Measurements from ENCODE around the gene MYRIP. TPM values are rescaled to one million over a fixed set of nuclear protein-coding genes. Genes with fewer than 3 reads are reported as not detected.

Gene MYRIP
- total RNA-seq, 2 experiments from 2014 or later, result not detected

- Mint-ChIP-seq H3K36me3 (ENCODE audit: low read depth) (no peaks in the 10 kb centered on the region), H3K27ac (no peak overlapping the region), H3K4me3 (no peak overlapping the region), H3K4me1 (ENCODE audit: low read depth) (no peaks in the 10 kb centered on the region), H3K9me3 (no peaks in the 10 kb centered on the region), H3K27me3 (no peaks in the 10 kb centered on the region)
- no peak for TF ChIP-seq CTCF (IDR thresholded peaks at IDR 0.05)
- DNase-seq (no peak), ATAC-seq (no peak)
- POLR2A ChIA-PET, result no interaction called here
- CTCF ChIA-PET, result no interaction called here
- intact Hi-C loops (cut with micrococcal nuclease), result no loop called here
Observed at GRCh38 chr3:39935261-39935660, 125.9 kb downstream of the MYRIP start.

GRCh38 chr3:39936848-39937247 lies 127.4 kb downstream of the MYRIP start:
- no peaks in the 10 kb centered on the region for H3K9me3 Mint-ChIP-seq
- intact Hi-C loops (cut with micrococcal nuclease), result no loop called here
- H3K4me3 Mint-ChIP-seq, result no peak overlapping the region
- POLR2A ChIA-PET, result no interaction called here
- CTCF ChIA-PET, result no interaction called here
- H3K27ac Mint-ChIP-seq, result no peak overlapping the region
- H3K4me1 Mint-ChIP-seq (ENCODE audit: low read depth), result no peaks in the 10 kb centered on the region
- no peaks in the 10 kb centered on the region for H3K36me3 Mint-ChIP-seq (ENCODE audit: low read depth)
- ATAC-seq, result no peak
- no peak for DNase-seq
- TF ChIP-seq CTCF (IDR thresholded peaks at IDR 0.05), result no peak
- H3K27me3 Mint-ChIP-seq, result peaks cover under 1% of the 10 kb centered on the region

- H3K36me3 Mint-ChIP-seq (ENCODE audit: low read depth), result no peaks in the 10 kb centered on the region
- peaks cover 3% of the 10 kb centered on the region for H3K27me3 Mint-ChIP-seq
- no peak for ATAC-seq
- no peaks in the 10 kb centered on the region for H3K9me3 Mint-ChIP-seq
- POLR2A ChIA-PET, result no interaction called here
- DNase-seq, result no peak
- intact Hi-C loops (cut with micrococcal nuclease), result no loop called here
- H3K27ac Mint-ChIP-seq, result no peak overlapping the region
- no peaks in the 10 kb centered on the region for H3K4me1 Mint-ChIP-seq (ENCODE audit: low read depth)
- TF ChIP-seq CTCF (IDR thresholded peaks at IDR 0.05), result no peak
- CTCF ChIA-PET, result no interaction called here
- no peak overlapping the region for H3K4me3 Mint-ChIP-seq
Observed at GRCh38 chr3:39937315-39937714, 127.9 kb downstream of the MYRIP start.

GRCh38 chr3:39937874-39938273 lies 128.5 kb downstream of the MYRIP start:
- TF ChIP-seq CTCF (IDR thresholded peaks at IDR 0.05), result no peak
- no peaks in the 10 kb centered on the region for H3K4me1 Mint-ChIP-seq (ENCODE audit: low read depth)
- no peaks in the 10 kb centered on the region for H3K36me3 Mint-ChIP-seq (ENCODE audit: low read depth)
- DNase-seq (no peak), ATAC-seq (no peak)
- ChIA-PET POLR2A (no interaction called here), CTCF (no interaction called here)
- no peaks in the 10 kb centered on the region for H3K9me3 Mint-ChIP-seq
- peaks cover 3% of the 10 kb centered on the region for H3K27me3 Mint-ChIP-seq
- intact Hi-C loops (cut with micrococcal nuclease), result no loop called here
- no peak overlapping the region for H3K4me3 Mint-ChIP-seq
- H3K27ac Mint-ChIP-seq, result no peak overlapping the region

- DNase-seq (no peak), ATAC-seq (no peak)
- TF ChIP-seq CTCF (IDR thresholded peaks at IDR 0.05), result no peak
- Mint-ChIP-seq H3K27ac (no peak overlapping the region), H3K4me1 (ENCODE audit: low read depth) (no peaks in the 10 kb centered on the region), H3K4me3 (no peak overlapping the region), H3K27me3 (peaks cover 7% of the 10 kb centered on the region), H3K36me3 (ENCODE audit: low read depth) (no peaks in the 10 kb centered on the region), H3K9me3 (no peaks in the 10 kb centered on the region)
- CTCF ChIA-PET, result no interaction called here
- intact Hi-C loops (cut with micrococcal nuclease), result no loop called here
- POLR2A ChIA-PET, result no interaction called here
Observed at GRCh38 chr3:39941931-39942330, 132.5 kb downstream of the MYRIP start.

All from activated CD8-positive, alpha-beta T cell treated with anti-CD3 and anti-CD28 coated beads for 36 hours (primary cell).